H1 (cell line): ENCODE results near the gene SOX14. TPM values are rescaled to one million over a fixed set of nuclear protein-coding genes. Genes with fewer than 3 reads are reported as not detected.

Experiments used
- CTCF ChIA-PET: fragments of 300-600 bp; sonication (Branson Sonifier 250); formaldehyde crosslinking; loops from one replicate; lab custom pipeline; 2021; ENCODE audit not compliant: partially characterized antibody; lab: Charles Lee
- POLR2A ChIA-PET: fragments of 300-600 bp; sonication (Branson Sonifier 250); formaldehyde crosslinking; loops from one replicate; lab custom pipeline; 2021; ENCODE audit warnings: inconsistent platforms; ENCODE audit not compliant: partially characterized antibody; lab: Charles Lee
- DNase-seq, 2 experiments: peaks; one replicate each; pipeline versions ENCODE4 v3.0.0 to v3.0.0-alpha.2; 2010 to 2022; ENCODE audit warnings: low spot score in 2 of 2, low read depth in 1 of 2, mixed read lengths in 1 of 2
- FAIRE-seq: peaks from 2 replicates; lab custom pipeline; 2011; peaks lifted over from hg19 to GRCh38; lab: Jason Lieb, UNC
- H2AFZ ChIP-seq: 2 replicates; pipeline ENCODE4 v1.8.1; 2012; ENCODE audit warnings: low read length, inconsistent platforms
- H2AK5ac ChIP-seq: 2 replicates; pipeline ENCODE4 v1.6.1; 2013; ENCODE audit warnings: low read depth, low read length
- H2BK120ac ChIP-seq: replicated peaks from 2 replicates; pipeline ENCODE3; 2013; ENCODE audit warnings: low read depth, low read length, inconsistent platforms
- H2BK12ac ChIP-seq: 2 replicates; pipeline ENCODE4 v1.6.1; 2013; ENCODE audit warnings: low read depth, low read length
- H2BK15ac ChIP-seq: 2 replicates; pipeline ENCODE4 v1.6.1; 2013; ENCODE audit warnings: low read length
- H2BK20ac ChIP-seq: 2 replicates; pipeline ENCODE4 v1.6.1; 2013; ENCODE audit warnings: low read length
- H2BK5ac ChIP-seq: 2 replicates; pipeline ENCODE4 v1.6.1; 2013; ENCODE audit warnings: low read depth, low read length
- H3K14ac ChIP-seq: 2 replicates; pipeline ENCODE4 v1.6.1; 2013; ENCODE audit warnings: inconsistent platforms; ENCODE audit not compliant: insufficient read length
- H3K18ac ChIP-seq: 2 replicates; pipeline ENCODE4 v1.6.1; 2013; ENCODE audit warnings: low read length; ENCODE audit errors: extremely low read depth
- H3K23ac ChIP-seq: 2 replicates; pipeline ENCODE4 v1.6.1; 2013; ENCODE audit warnings: inconsistent platforms; ENCODE audit not compliant: insufficient read length
- H3K23me2 ChIP-seq: 2 replicates; pipeline ENCODE4 v1.6.1; 2013; ENCODE audit warnings: low read depth, low read length
- H3K27ac ChIP-seq: 2 replicates; pipeline ENCODE4 v1.6.1; 2011; ENCODE audit warnings: low read depth, low read length, inconsistent platforms
- H3K27me3 ChIP-seq, 4 experiments: replicated peaks in 1 of 4; 1 replicate in 1 of 4; 2 replicates in 3 of 4; pipeline versions ENCODE4 v1.6.1 to v1.8.1; 2011 to 2013; ENCODE audit warnings: low read length in 3 of 4, mild to moderate bottlenecking in 3 of 4, inconsistent platforms in 2 of 4, mixed read lengths in 2 of 4, moderate library complexity in 1 of 4; ENCODE audit not compliant: control insufficient read depth in 3 of 4, insufficient read depth in 3 of 4; ENCODE audit errors: extremely low read depth in 1 of 4
- H3K36me3 ChIP-seq, 4 experiments: 2 replicates each; pipeline versions ENCODE4 v1.6.1 to v1.8.1; 2011 to 2013; ENCODE audit warnings: mild to moderate bottlenecking in 4 of 4, low read length in 3 of 4, moderate library complexity in 2 of 4, control low read depth in 1 of 4, inconsistent platforms in 1 of 4; ENCODE audit not compliant: insufficient read depth in 4 of 4, control insufficient read depth in 2 of 4
- H3K4ac ChIP-seq: replicated peaks from 2 replicates; pipeline ENCODE3; 2013; ENCODE audit warnings: low read length, low read depth, mixed read lengths, inconsistent platforms; ENCODE audit not compliant: insufficient read length
- H3K4me1 ChIP-seq, 4 experiments: replicated peaks in 1 of 4; 1 replicate in 1 of 4; 2 replicates in 3 of 4; pipeline versions ENCODE4 v1.6.1 to v1.8.1; 2011 to 2013; ENCODE audit warnings: low read length in 3 of 4, inconsistent platforms in 2 of 4, mixed read lengths in 1 of 4; ENCODE audit not compliant: insufficient read depth in 4 of 4, control insufficient read depth in 3 of 4
- H3K4me2 ChIP-seq, 2 experiments: 2 replicates each; pipeline versions ENCODE4 v1.6.1 to v1.8.1; 2011 to 2013; ENCODE audit warnings: low read depth in 2 of 2, low read length in 2 of 2, control low read depth in 1 of 2, inconsistent platforms in 1 of 2, mild to moderate bottlenecking in 1 of 2; ENCODE audit not compliant: insufficient read depth in 1 of 2
- H3K4me3 ChIP-seq, 4 experiments: fragments of 200-600, 300-600 bp in 1 of 4; sonication (generic), shearing (Covaris generic), sonication (Bioruptor Twin) in 1 of 4; 2 replicates each; pipeline versions ENCODE4 v1.5.1 to v1.8.1; 2011 to 2016; ENCODE audit warnings: low read length in 4 of 4, low read depth in 3 of 4, control low read depth in 2 of 4, inconsistent platforms in 2 of 4, mild to moderate bottlenecking in 2 of 4, mixed read lengths in 1 of 4, moderate library complexity in 1 of 4; ENCODE audit not compliant: insufficient read depth in 2 of 4; ENCODE audit errors: extremely low read depth in 1 of 4
- H3K56ac ChIP-seq: replicated peaks from 2 replicates; pipeline ENCODE3; 2013; ENCODE audit warnings: low read depth, mild to moderate bottlenecking, mixed read lengths, low read length, inconsistent platforms; ENCODE audit not compliant: insufficient read length
- H3K79me1 ChIP-seq: 2 replicates; pipeline ENCODE4 v1.6.1; 2013; ENCODE audit warnings: low read depth, low read length, control low read depth
- H3K79me2 ChIP-seq, 2 experiments: 2 replicates each; pipeline versions ENCODE4 v1.6.1 to v1.8.1; 2012 to 2013; ENCODE audit warnings: low read length in 2 of 2, mild to moderate bottlenecking in 2 of 2, inconsistent platforms in 1 of 2; ENCODE audit not compliant: insufficient read depth in 2 of 2, control insufficient read depth in 1 of 2
- H3K9ac ChIP-seq, 4 experiments: replicated peaks in 1 of 4; 1 replicate in 1 of 4; 2 replicates in 3 of 4; pipeline versions ENCODE4 v1.6.1 to v1.8.1; 2011 to 2013; ENCODE audit warnings: low read depth in 3 of 4, low read length in 3 of 4, control low read depth in 2 of 4, mild to moderate bottlenecking in 2 of 4, moderate library complexity in 2 of 4, inconsistent platforms in 1 of 4; ENCODE audit errors: extremely low read depth in 1 of 4
- H3K9me3 ChIP-seq, 2 experiments: 2 replicates each; pipeline versions ENCODE4 v1.6.1 to v1.8.1; 2012 to 2013; ENCODE audit warnings: mild to moderate bottlenecking in 2 of 2, moderate library complexity in 2 of 2, control low read depth in 1 of 2, inconsistent platforms in 1 of 2, low read depth in 1 of 2, low read length in 1 of 2, mixed read lengths in 1 of 2; ENCODE audit not compliant: insufficient read depth in 2 of 2
- H4K20me1 ChIP-seq, 2 experiments: replicated peaks in 1 of 2; 2 replicates each; pipeline versions ENCODE3 to v1.8.1; 2011 to 2013; ENCODE audit warnings: inconsistent platforms in 2 of 2, low read length in 2 of 2, mild to moderate bottlenecking in 1 of 2; ENCODE audit not compliant: insufficient read depth in 2 of 2, control insufficient read depth in 1 of 2
- H4K5ac ChIP-seq: 2 replicates; pipeline ENCODE4 v1.6.1; 2013; ENCODE audit warnings: low read length, low read depth, mixed read lengths, inconsistent platforms; ENCODE audit not compliant: insufficient read length
- H4K8ac ChIP-seq: 2 replicates; pipeline ENCODE4 v1.8.0; 2013; ENCODE audit warnings: mild to moderate bottlenecking, moderate library complexity, low read length, inconsistent platforms; ENCODE audit not compliant: insufficient read depth; ENCODE audit errors: extremely low read depth
- H4K91ac ChIP-seq: replicated peaks from 2 replicates; pipeline ENCODE3; 2013; ENCODE audit warnings: low read length, mixed read lengths, inconsistent platforms; ENCODE audit not compliant: insufficient read length
- BACH1 ChIP-seq: IDR thresholded peaks from 2 replicates; pipeline ENCODE4 v1.6.1; 2012; ENCODE audit warnings: low read length, improper control_type of control experiment
- BCL11A ChIP-seq, 2 experiments: IDR thresholded peaks; one replicate each; pipeline ENCODE4 v1.6.1; 2011; ENCODE audit warnings: low read depth in 2 of 2, low read length in 2 of 2, mild to moderate bottlenecking in 2 of 2
- HDAC2 ChIP-seq, 2 experiments: fragments of 300-600 bp in 1 of 2; sonication (generic) in 1 of 2; IDR thresholded peaks; 2 replicates each; pipeline ENCODE4 v1.6.1; 2011 to 2012; ENCODE audit warnings: low read depth in 2 of 2, low read length in 2 of 2, mild to moderate bottlenecking in 2 of 2, moderate library complexity in 2 of 2, borderline replicate concordance in 1 of 2, inconsistent platforms in 1 of 2
- RFX5 ChIP-seq: IDR thresholded peaks from 2 replicates; pipeline ENCODE4 v1.6.1; 2011; ENCODE audit warnings: low read depth, low read length, improper control_type of control experiment, borderline replicate concordance
- RNF2 ChIP-seq: fragments of 200-900, 300-1000 bp; sonication (generic); IDR thresholded peaks from 2 replicates; pipeline ENCODE4 v1.7.1; 2016; ENCODE audit warnings: borderline replicate concordance, low read depth, mild to moderate bottlenecking, antibody characterized with exemption, low read length; ENCODE audit not compliant: poor library complexity, severe bottlenecking; ENCODE audit errors: missing control alignments
- SP1 ChIP-seq: IDR thresholded peaks from 2 replicates; pipeline ENCODE4 v1.6.1; 2011; ENCODE audit warnings: low read depth, low read length
- WGBS, 2 experiments: shearing (Covaris generic) in 1 of 2; methylation state at CpG; one replicate each; pipeline versions ENCODE4 v1.1.6 to v1.1.7; 2013 to 2015; ENCODE audit warnings: low lambda C conversion rate in 2 of 2, mixed read lengths in 2 of 2, inconsistent platforms in 1 of 2, low coverage in 1 of 2, missing lambda C conversion rate in 1 of 2; ENCODE audit not compliant: insufficient replicate concordance in 2 of 2, insufficient coverage in 1 of 2, insufficient read length in 1 of 2; ENCODE audit errors: extremely low coverage in 1 of 2, missing lambda C conversion rate in 1 of 2; 5-methylcytosine and 5-hydroxymethylcytosine counted together
- polyA plus RNA-seq, 7 experiments: library from polyadenylated mRNA; depleted of rRNA in 3 of 7; stranded (reverse) in 5 of 7; unstranded in 2 of 7; fragments of >200 nt in 5 of 7; fragments of 200-250 nt in 2 of 7; gene quantifications; 1 replicate in 5 of 7; 2 replicates in 1 of 7; 4 replicates in 1 of 7; pipeline versions ENCODE4 v1.2.1 to v1.2.3, GENCODE V29; 2011 to 2013; ENCODE audit warnings: missing spikeins in 2 of 7, mixed read lengths in 2 of 7
- total RNA-seq: library from RNA; stranded (reverse); fragmentation: NEBNext Ultra II Directional; extraction: Animal tissue kit (Norgen Biotek cat#: 25700); gene quantifications from 2 replicates; pipeline ENCODE4 v1.2.1, GENCODE V29; 2021
- TF ChIP-seq, protein P1 (sequence below), 3 experiments: IDR thresholded peaks; 1 replicate in 2 of 3; 2 replicates in 1 of 3; pipeline versions ENCODE4 v1.5.1 to v1.6.1; 2011; ENCODE audit warnings: low read length in 3 of 3, mild to moderate bottlenecking in 3 of 3, inconsistent platforms in 2 of 3, low read depth in 1 of 3, moderate library complexity in 1 of 3; ENCODE audit not compliant: insufficient read depth in 1 of 3; ENCODE audit errors: control extremely low read depth in 1 of 3

Gene SOX14
- total and polyA plus RNA-seq, 2 of the 8 experiments (the other 6 are each of a cell fraction or from before 2014, with no cell fraction given) = 0.03 to 0.50 TPM

DNA sequence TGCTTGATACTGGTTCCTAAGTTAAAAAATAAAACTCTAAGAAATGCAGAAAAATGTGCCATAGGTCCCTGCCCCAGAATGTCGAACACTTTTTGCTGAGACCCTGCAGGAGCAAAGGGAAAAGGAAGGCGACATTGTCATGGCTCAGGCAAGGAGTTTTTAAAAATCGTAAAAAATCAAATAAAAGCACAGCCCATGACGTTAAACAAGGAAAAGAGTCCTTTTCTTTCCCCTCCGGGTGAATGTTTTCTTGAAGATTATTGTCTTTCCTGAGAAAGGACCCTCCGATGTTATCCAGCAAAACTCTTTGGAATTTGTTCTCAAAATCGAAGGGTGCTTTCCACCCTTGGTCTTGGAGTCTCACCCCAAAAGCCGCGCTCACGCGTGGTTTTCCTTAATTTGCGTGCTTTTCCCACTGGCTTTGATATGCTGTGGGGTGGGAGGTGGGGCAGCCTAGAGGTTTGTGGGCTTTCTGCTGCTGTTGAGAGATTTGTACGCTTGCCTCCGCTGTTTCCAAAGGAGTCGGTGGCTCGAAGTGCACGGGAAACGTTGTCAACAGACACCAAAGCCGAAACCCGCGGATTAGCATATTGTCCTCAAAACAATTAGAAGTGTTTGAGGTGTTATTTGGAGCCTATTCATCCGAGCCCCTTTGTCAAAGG, 2.9 kb downstream of the SOX14 start:
- H2BK120ac ChIP-seq = no peak overlapping the region
- H2BK15ac ChIP-seq = no peak overlapping the region
- H3K23me2 ChIP-seq = peaks cover 22% of the 10 kb centered on the region; the same call in 1 of the 2 replicates
- peak overlapping the region; percentile 98 for H2BK12ac ChIP-seq
- H2BK20ac ChIP-seq = peak overlapping the region; percentile 98; the same call in 1 of the 2 replicates
- peaks cover 22 to 76% (median 55%) of the 10 kb centered on the region in 4 experiments for H3K4me1 ChIP-seq
- peaks cover 82 to 100% (median 96%) of the 10 kb centered on the region in 4 experiments for H3K27me3 ChIP-seq
- CTCF ChIA-PET = interaction anchor here (0.6 to 1.0 kb wide), 3 partner anchors 11 to 179 kb away, joined by 3 to 4 read pairs (median 3); no protein-coding TSS in a partner anchor
- no peak overlapping the region for H3K27ac ChIP-seq
- H3K79me2 ChIP-seq = no peaks in the 10 kb centered on the region
- DNase-seq = no peak
- H3K36me3 ChIP-seq = peaks cover 0 to 2% (median 0%) of the 10 kb centered on the region in 4 experiments; a peak in 1 of 8 replicates
- peak overlapping the region; percentile 76; the same call in 1 of the 2 replicates for H4K8ac ChIP-seq
- no peak overlapping the region for H3K4ac ChIP-seq
- H4K5ac ChIP-seq = no peak overlapping the region
- H4K91ac ChIP-seq = peak overlapping the region; percentile 32
- peak overlapping the region in 3 of 4 experiments; percentile 20 to 56 (median 24); a peak in 4 of 8 replicates for H3K4me3 ChIP-seq
- no peaks in the 10 kb centered on the region for H3K79me1 ChIP-seq
- H2AFZ ChIP-seq = no peak overlapping the region
- no peak overlapping the region for H3K9ac ChIP-seq
- peak overlapping the region; percentile 67 to 82 for H3K4me2 ChIP-seq
- 0 out of 2 replicates have a peak overlapping the region, but pooled peaks have one; percentile 83 for H2AK5ac ChIP-seq
- FAIRE-seq = no peak
- H3K14ac ChIP-seq = no peak overlapping the region
- TF ChIP-seq BACH1 = peak; percentile 74; the same call in 1 of the 2 replicates
- no peak for TF ChIP-seq RFX5
- TF ChIP-seq SP1 = 0 out of 2 replicates have a peak, but pooled peaks have one; percentile 5
- TF ChIP-seq HDAC2 (IDR thresholded peaks at IDR 0.05; ENCODE audit: borderline replicate concordance in 1 of 2, low read depth in 2 of 2, low read length in 2 of 2) = peak in 1 of 2 experiments; percentile 92; a peak in 3 of 4 replicates
- no peak for TF ChIP-seq BCL11A (IDR thresholded peaks at IDR 0.05; ENCODE audit: low read depth in 2 of 2, low read length in 2 of 2)
- peak; percentile 68 for TF ChIP-seq RNF2
- TF ChIP-seq, protein P1, sequence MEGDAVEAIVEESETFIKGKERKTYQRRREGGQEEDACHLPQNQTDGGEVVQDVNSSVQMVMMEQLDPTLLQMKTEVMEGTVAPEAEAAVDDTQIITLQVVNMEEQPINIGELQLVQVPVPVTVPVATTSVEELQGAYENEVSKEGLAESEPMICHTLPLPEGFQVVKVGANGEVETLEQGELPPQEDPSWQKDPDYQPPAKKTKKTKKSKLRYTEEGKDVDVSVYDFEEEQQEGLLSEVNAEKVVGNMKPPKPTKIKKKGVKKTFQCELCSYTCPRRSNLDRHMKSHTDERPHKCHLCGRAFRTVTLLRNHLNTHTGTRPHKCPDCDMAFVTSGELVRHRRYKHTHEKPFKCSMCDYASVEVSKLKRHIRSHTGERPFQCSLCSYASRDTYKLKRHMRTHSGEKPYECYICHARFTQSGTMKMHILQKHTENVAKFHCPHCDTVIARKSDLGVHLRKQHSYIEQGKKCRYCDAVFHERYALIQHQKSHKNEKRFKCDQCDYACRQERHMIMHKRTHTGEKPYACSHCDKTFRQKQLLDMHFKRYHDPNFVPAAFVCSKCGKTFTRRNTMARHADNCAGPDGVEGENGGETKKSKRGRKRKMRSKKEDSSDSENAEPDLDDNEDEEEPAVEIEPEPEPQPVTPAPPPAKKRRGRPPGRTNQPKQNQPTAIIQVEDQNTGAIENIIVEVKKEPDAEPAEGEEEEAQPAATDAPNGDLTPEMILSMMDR (IDR thresholded peaks at IDR 0.05; ENCODE audit: control extremely low read depth in 1 of 3, insufficient read depth in 1 of 3, low read depth in 1 of 3, low read length in 3 of 3) = no peak
- POLR2A ChIA-PET = interaction anchor here (1.1 kb wide), 1 partner anchor 18 kb away, joined by 3 read pairs; no protein-coding TSS in a partner anchor
- no peak overlapping the region for H3K23ac ChIP-seq
- H3K56ac ChIP-seq = no peak overlapping the region
- WGBS, 2 experiments = 2% methylated on average over 22 of the region's 22 CpGs; no CpG with 5 or more reads in 1 of the 2 experiments
- H3K9me3 ChIP-seq = no peaks in the 10 kb centered on the region
- peak overlapping the region; percentile 86; the same call in 1 of the 2 replicates for H3K18ac ChIP-seq
- no peak overlapping the region; the same call in 1 of the 2 replicates for H2BK5ac ChIP-seq
- H4K20me1 ChIP-seq = peaks cover 17 to 19% of the 10 kb centered on the region in 2 experiments
